IMR-90 (cell line): Measurements from ENCODE around the gene OTOGL. TPM values are rescaled to one million over a fixed set of nuclear protein-coding genes. Genes with fewer than 3 reads are reported as not detected.
A peak's percentile ranks its signal among the peaks of the same experiment; 100 is the strongest.

Source experiments
- ATAC-seq: fragments of 200-7000 bp; cut with Tn5 transposase; 2 replicates; pipeline ENCODE4 v1.9.1; 2020; ENCODE audit warnings: low read depth, mild to moderate bottlenecking, moderate library complexity
- BruUV-seq: library from RNA; stranded (reverse); fragments of 400-500 nt; replicated peaks from 2 replicates; lab custom pipeline; 2021; lab: Mats Ljungman, UMichigan
- CTCF ChIA-PET: fragments of 300-600 bp; formaldehyde crosslinking; extraction: SDS; loops from one replicate; lab custom pipeline; 2021; ENCODE audit warnings: antibody characterized with exemption; lab: Yijun Ruan, JAX
- POLR2A ChIA-PET: fragments of 300-600 bp; sonication (Branson Sonifier 250); formaldehyde crosslinking; loops from one replicate; lab custom pipeline; 2022; ENCODE audit warnings: antibody characterized with exemption; ENCODE audit not compliant: unreplicated experiment; lab: Charles Lee
- DNase-seq: peaks from one replicate; pipeline ENCODE4 v3.0.0; 2013
- H2AFZ ChIP-seq: replicated peaks from 2 replicates; pipeline ENCODE3; 2013; ENCODE audit warnings: low read length, mild to moderate bottlenecking; ENCODE audit not compliant: poor library complexity
- H2AK5ac ChIP-seq: 2 replicates; pipeline ENCODE4 v1.6.1; 2013; ENCODE audit warnings: low read depth, low read length, inconsistent platforms
- H2AK9ac ChIP-seq: replicated peaks from 2 replicates; pipeline ENCODE3; 2013; ENCODE audit warnings: mild to moderate bottlenecking, low read depth, low read length, moderate library complexity; ENCODE audit not compliant: poor library complexity
- H2BK120ac ChIP-seq: 2 replicates; pipeline ENCODE4 v1.6.1; 2013; ENCODE audit warnings: low read depth, low read length, inconsistent platforms
- H2BK15ac ChIP-seq: 3 replicates; pipeline ENCODE4 v1.6.1; 2013; ENCODE audit warnings: low read depth, low read length, inconsistent platforms
- H2BK20ac ChIP-seq: 2 replicates; pipeline ENCODE4 v1.6.1; 2013; ENCODE audit warnings: low read depth, mild to moderate bottlenecking, inconsistent platforms, low read length, moderate library complexity
- H2BK5ac ChIP-seq: 2 replicates; pipeline ENCODE4 v1.6.1; 2013; ENCODE audit warnings: mild to moderate bottlenecking, low read depth, low read length, inconsistent platforms; ENCODE audit not compliant: poor library complexity, severe bottlenecking
- H3K14ac ChIP-seq: replicated peaks from 2 replicates; pipeline ENCODE4 v1.6.1; 2013; ENCODE audit warnings: low read depth, low read length, inconsistent platforms
- H3K18ac ChIP-seq: 2 replicates; pipeline ENCODE4 v1.6.1; 2013; ENCODE audit warnings: low read depth, low read length, control low read depth
- H3K23ac ChIP-seq: 2 replicates; pipeline ENCODE4 v1.6.1; 2013; ENCODE audit warnings: low read depth, low read length, inconsistent platforms
- H3K27ac ChIP-seq: 2 replicates; pipeline ENCODE4 v1.5.1; 2013; ENCODE audit warnings: mild to moderate bottlenecking, control low read depth, low read length; ENCODE audit not compliant: insufficient read depth
- H3K27me3 ChIP-seq: 2 replicates; pipeline ENCODE4 v1.6.1; 2013; ENCODE audit warnings: low read length; ENCODE audit not compliant: control insufficient read depth, insufficient read depth
- H3K36me3 ChIP-seq: 2 replicates; pipeline ENCODE4 v1.6.1; 2013; ENCODE audit warnings: low read length, mixed read lengths; ENCODE audit not compliant: control insufficient read depth, insufficient read depth
- H3K4ac ChIP-seq: 2 replicates; pipeline ENCODE4 v1.6.1; 2013; ENCODE audit warnings: low read depth, low read length, inconsistent platforms
- H3K4me1 ChIP-seq: 2 replicates; pipeline ENCODE4 v1.6.1; 2013; ENCODE audit warnings: low read length, mixed read lengths; ENCODE audit not compliant: control insufficient read depth, insufficient read depth
- H3K4me2 ChIP-seq: 2 replicates; pipeline ENCODE4 v1.6.1; 2013; ENCODE audit warnings: low read depth, mild to moderate bottlenecking, control low read depth, low read length, moderate library complexity
- H3K4me3 ChIP-seq: 2 replicates; pipeline ENCODE4 v1.5.1; 2013; ENCODE audit warnings: low read depth, mild to moderate bottlenecking, control low read depth, low read length, moderate library complexity; ENCODE audit not compliant: insufficient read depth
- H3K56ac ChIP-seq: 2 replicates; pipeline ENCODE4 v1.6.1; 2013; ENCODE audit warnings: low read length, inconsistent platforms; ENCODE audit not compliant: insufficient read depth; ENCODE audit errors: extremely low read depth
- H3K79me1 ChIP-seq, 2 experiments: 2 replicates each; pipeline ENCODE4 v1.6.1; 2013; ENCODE audit warnings: low read length in 2 of 2, inconsistent platforms in 1 of 2, low read depth in 1 of 2
- H3K9ac ChIP-seq: 2 replicates; pipeline ENCODE4 v1.6.1; 2013; ENCODE audit warnings: low read depth, low read length, control low read depth
- H3K9me1 ChIP-seq: 2 replicates; pipeline ENCODE4 v1.6.1; 2013; ENCODE audit warnings: low read length, inconsistent platforms; ENCODE audit not compliant: insufficient read depth
- H3K9me3 ChIP-seq: 2 replicates; pipeline ENCODE4 v1.6.1; 2013; ENCODE audit warnings: low read length; ENCODE audit not compliant: control insufficient read depth, insufficient read depth
- H4K20me1 ChIP-seq: 2 replicates; pipeline ENCODE4 v1.6.1; 2013; ENCODE audit warnings: low read length, inconsistent platforms; ENCODE audit not compliant: insufficient read depth
- H4K5ac ChIP-seq: 2 replicates; pipeline ENCODE4 v1.6.1; 2013; ENCODE audit warnings: mild to moderate bottlenecking, low read depth, low read length, control low read depth
- H4K8ac ChIP-seq, 2 experiments: 2 replicates each; pipeline ENCODE4 v1.6.1; 2013; ENCODE audit warnings: low read depth in 2 of 2, low read length in 2 of 2, control low read depth in 1 of 2, inconsistent platforms in 1 of 2
- H4K91ac ChIP-seq: 2 replicates; pipeline ENCODE4 v1.6.1; 2013; ENCODE audit warnings: low read depth, low read length, inconsistent platforms; ENCODE audit not compliant: insufficient read depth
- BHLHE40 ChIP-seq: fragments of 150-350 bp; IDR thresholded peaks from 2 replicates; pipeline ENCODE4 v1.6.1; 2016; ENCODE audit warnings: mild to moderate bottlenecking, low read depth, low read length
- CEBPB ChIP-seq: IDR thresholded peaks from 2 replicates; pipeline ENCODE4 v1.6.1; 2012; ENCODE audit warnings: low read depth, low read length, improper control_type of control experiment
- CTCF ChIP-seq: conservative IDR thresholded peaks from 2 replicates; pipeline ENCODE4 v1.5.1; 2012; ENCODE audit warnings: mild to moderate bottlenecking, low read depth, low read length, improper control_type of control experiment
- ELK1 ChIP-seq: fragments of 150-350 bp; IDR thresholded peaks from 2 replicates; pipeline ENCODE4 v1.6.1; 2016; ENCODE audit warnings: low read depth, mild to moderate bottlenecking, low read length, moderate library complexity, borderline replicate concordance
- FOS ChIP-seq: fragments of 150-350 bp; IDR thresholded peaks from 2 replicates; pipeline ENCODE4 v1.6.1; 2016; ENCODE audit warnings: low read depth, low read length
- MAFK ChIP-seq: IDR thresholded peaks from 2 replicates; pipeline ENCODE4 v1.6.1; 2012; ENCODE audit warnings: low read depth, low read length, improper control_type of control experiment
- MAZ ChIP-seq: IDR thresholded peaks from 2 replicates; pipeline ENCODE4 v1.6.1; 2012; ENCODE audit warnings: low read depth, mild to moderate bottlenecking, low read length, improper control_type of control experiment, moderate library complexity, borderline replicate concordance
- MXI1 ChIP-seq: IDR thresholded peaks from 2 replicates; pipeline ENCODE4 v1.6.1; 2012; ENCODE audit warnings: low read depth, mild to moderate bottlenecking, low read length, moderate library complexity, borderline replicate concordance
- NFE2L2 ChIP-seq: fragments of 150-350 bp; IDR thresholded peaks from 2 replicates; pipeline ENCODE4 v1.6.1; 2016; ENCODE audit warnings: low read depth, mild to moderate bottlenecking, low read length
- POLR2A ChIP-seq: IDR thresholded peaks from 2 replicates; pipeline ENCODE4 v1.6.1; 2012; ENCODE audit warnings: mild to moderate bottlenecking, low read depth, low read length
- RAD21 ChIP-seq: IDR thresholded peaks from 2 replicates; pipeline ENCODE4 v1.6.1; 2012; ENCODE audit warnings: low read length, improper control_type of control experiment
- RCOR1 ChIP-seq: IDR thresholded peaks from 2 replicates; pipeline ENCODE4 v1.6.1; 2012; ENCODE audit warnings: mild to moderate bottlenecking, low read length, improper control_type of control experiment; ENCODE audit not compliant: insufficient replicate concordance
- RFX5 ChIP-seq: IDR thresholded peaks from 2 replicates; pipeline ENCODE4 v1.8.0; 2012; ENCODE audit warnings: low read depth, mild to moderate bottlenecking, low read length, moderate library complexity
- USF2 ChIP-seq: fragments of 150-350 bp; IDR thresholded peaks from 2 replicates; pipeline ENCODE4 v1.6.1; 2017; ENCODE audit warnings: mild to moderate bottlenecking, antibody characterized with exemption, low read length, low read depth
- WGBS, 2 experiments: methylation state at CpG; one replicate each; pipeline versions ENCODE4 v1.1.5 to v1.1.7; 2013; ENCODE audit warnings: missing lambda C conversion rate in 2 of 2; ENCODE audit not compliant: insufficient read length in 1 of 2; ENCODE audit errors: extremely low coverage in 2 of 2; 5-methylcytosine and 5-hydroxymethylcytosine counted together
- dilution Hi-C: fragments of 300-500 bp; cut with HindIII; formaldehyde crosslinking; loops from one replicate; pipeline ENCODE4 v1.14.3; 2018; ENCODE audit warnings: low sequenced_read_pairs; ENCODE audit not compliant: unreplicated experiment
- in situ Hi-C: fragments of 300-500 bp; cut with MboI; formaldehyde crosslinking; loops from 3 replicates; pipeline ENCODE4 v1.14.3; 2019; ENCODE audit warnings: low sequenced_read_pairs, inconsistent platforms, mixed read lengths
- intact Hi-C: fragments of 100-400 bp; cut with micrococcal nuclease; formaldehyde crosslinking; loops from 2 replicates; pipeline ENCODE4 v1.10.0; 2022
- polyA plus RNA-seq, 3 experiments: library from polyadenylated mRNA; depleted of rRNA; stranded (reverse); fragments of >200 nt; gene quantifications; 2 replicates each; pipeline ENCODE4 v1.2.3, GENCODE V29; 2012; ENCODE audit warnings: low replicate concordance in 1 of 3
- total RNA-seq: library from RNA; depleted of rRNA; stranded (reverse); fragments of >200 nt; gene quantifications from 2 replicates; pipeline ENCODE4 v1.2.3, GENCODE V29; 2012

OTOGL gene
- total and polyA plus RNA-seq, 2 of the 4 experiments (the other 2 are of a cell fraction) = 0.10 to 0.18 TPM

GRCh38 chr12:80242321-80242720 is 143.0 kb downstream of the OTOGL start:
- Histone ChIP-seq H3K9me3 (no peaks in the 10 kb centered on the region), H3K4me2 (no peak overlapping the region; the same call in 1 of the 2 replicates), H3K27ac (no peak overlapping the region), H3K4ac (no peak overlapping the region; the same call in 1 of the 2 replicates), H4K91ac (no peak overlapping the region; the same call in 1 of the 2 replicates), H2AK5ac (no peak overlapping the region), H2BK5ac (no peak overlapping the region), H3K9me1 (0 out of 2 replicates have a peak, but pooled peaks cover 5% of the 10 kb centered on the region), H2AFZ (no peak overlapping the region), H3K4me1 (no peaks in the 10 kb centered on the region; the same call in 1 of the 2 replicates), H3K56ac (no peak overlapping the region), H3K36me3 (no peaks in the 10 kb centered on the region), H4K5ac (no peak overlapping the region), H4K8ac (no peak overlapping the region), H3K23ac (no peak overlapping the region), H3K9ac (no peak overlapping the region), H2AK9ac (no peak overlapping the region), H3K14ac (peak overlapping the region; percentile 84), H4K20me1 (no peaks in the 10 kb centered on the region), H3K4me3 (no peak overlapping the region), H3K79me1 (no peaks in the 10 kb centered on the region), H3K18ac (no peak overlapping the region), H2BK20ac (peak overlapping the region; percentile 31; the same call in 1 of the 2 replicates), H2BK15ac (no peak overlapping the region), H2BK120ac (no peak overlapping the region), H3K27me3 (no peaks in the 10 kb centered on the region)
- dilution Hi-C loops (no loop called here), in situ Hi-C loops (no loop called here), intact Hi-C loops (no loop called here)
- DNase-seq (no peak), ATAC-seq (no peak)
- CTCF ChIA-PET = no interaction called here
- no peak for TF ChIP-seq ELK1
- TF ChIP-seq MAFK = no peak
- no peak for TF ChIP-seq MAZ
- TF ChIP-seq MXI1 = no peak
- TF ChIP-seq USF2 = no peak
- TF ChIP-seq RFX5 = no peak
- TF ChIP-seq RAD21 = no peak
- TF ChIP-seq RCOR1 = no peak
- TF ChIP-seq POLR2A = no peak
- no peak for TF ChIP-seq CTCF
- TF ChIP-seq CEBPB = no peak
- no peak for TF ChIP-seq FOS
- no peak for TF ChIP-seq BHLHE40
- no peak for TF ChIP-seq NFE2L2
- BruUV-seq = no TSS peak
- POLR2A ChIA-PET = no interaction called here
- no CpG with 5 or more reads among the region's 1 CpG for WGBS, 2 experiments
